Measurements from ENCODE around the gene EPHX1.

DNA sequence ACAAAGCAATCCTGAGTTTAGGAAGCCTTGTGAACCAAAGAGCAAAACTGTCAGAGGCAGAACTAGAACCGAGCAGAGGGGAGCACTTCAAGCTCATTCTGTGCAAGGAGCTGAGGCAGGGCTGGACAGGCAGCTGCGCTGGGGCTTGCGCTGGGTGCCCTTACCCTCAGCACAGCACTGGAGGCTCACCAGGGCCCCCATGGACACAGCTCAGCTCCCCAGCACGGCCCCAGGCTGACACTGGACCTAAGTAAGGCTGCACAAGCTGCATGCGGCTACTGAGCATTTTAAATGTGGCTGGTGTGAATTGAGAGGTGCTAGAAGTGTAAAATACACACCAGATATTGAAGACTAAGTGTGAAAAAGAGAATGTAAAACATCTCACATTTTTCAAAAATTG, 50.2 kb downstream of the EPHX1 start:
- TF ChIP-seq, protein P1, sequence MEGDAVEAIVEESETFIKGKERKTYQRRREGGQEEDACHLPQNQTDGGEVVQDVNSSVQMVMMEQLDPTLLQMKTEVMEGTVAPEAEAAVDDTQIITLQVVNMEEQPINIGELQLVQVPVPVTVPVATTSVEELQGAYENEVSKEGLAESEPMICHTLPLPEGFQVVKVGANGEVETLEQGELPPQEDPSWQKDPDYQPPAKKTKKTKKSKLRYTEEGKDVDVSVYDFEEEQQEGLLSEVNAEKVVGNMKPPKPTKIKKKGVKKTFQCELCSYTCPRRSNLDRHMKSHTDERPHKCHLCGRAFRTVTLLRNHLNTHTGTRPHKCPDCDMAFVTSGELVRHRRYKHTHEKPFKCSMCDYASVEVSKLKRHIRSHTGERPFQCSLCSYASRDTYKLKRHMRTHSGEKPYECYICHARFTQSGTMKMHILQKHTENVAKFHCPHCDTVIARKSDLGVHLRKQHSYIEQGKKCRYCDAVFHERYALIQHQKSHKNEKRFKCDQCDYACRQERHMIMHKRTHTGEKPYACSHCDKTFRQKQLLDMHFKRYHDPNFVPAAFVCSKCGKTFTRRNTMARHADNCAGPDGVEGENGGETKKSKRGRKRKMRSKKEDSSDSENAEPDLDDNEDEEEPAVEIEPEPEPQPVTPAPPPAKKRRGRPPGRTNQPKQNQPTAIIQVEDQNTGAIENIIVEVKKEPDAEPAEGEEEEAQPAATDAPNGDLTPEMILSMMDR (conservative IDR thresholded peaks at IDR 0.05; ENCODE audit: low read length): no peak
- TF ChIP-seq EZH2phosphoT487 (IDR thresholded peaks at IDR 0.05; ENCODE audit: borderline replicate concordance): no peak
